Measurements from ENCODE around the gene JAZF1.
A peak's percentile ranks its signal among the peaks of the same experiment; 100 is the strongest.

Gene JAZF1

DNA sequence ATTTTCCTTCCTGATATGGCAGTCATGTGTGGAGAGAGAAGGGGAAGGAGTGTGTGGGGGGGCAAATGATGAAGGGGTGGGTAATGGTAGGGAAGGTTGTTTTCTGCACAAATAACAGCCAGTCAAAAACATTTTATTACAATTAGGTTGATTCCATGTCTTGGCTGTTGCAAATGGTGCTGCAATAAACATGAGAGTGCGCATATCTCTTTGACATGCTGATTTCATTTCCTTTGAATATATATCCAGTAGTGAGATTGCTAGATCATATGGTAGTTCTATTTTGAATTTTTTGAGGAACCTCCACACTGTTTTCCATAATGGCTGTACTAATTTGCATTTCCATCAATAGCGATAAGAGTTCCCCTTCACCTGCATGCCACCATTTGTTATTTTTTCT lies 10.6 kb upstream of the JAZF1 start:
- no peak for DNase-seq

DNA sequence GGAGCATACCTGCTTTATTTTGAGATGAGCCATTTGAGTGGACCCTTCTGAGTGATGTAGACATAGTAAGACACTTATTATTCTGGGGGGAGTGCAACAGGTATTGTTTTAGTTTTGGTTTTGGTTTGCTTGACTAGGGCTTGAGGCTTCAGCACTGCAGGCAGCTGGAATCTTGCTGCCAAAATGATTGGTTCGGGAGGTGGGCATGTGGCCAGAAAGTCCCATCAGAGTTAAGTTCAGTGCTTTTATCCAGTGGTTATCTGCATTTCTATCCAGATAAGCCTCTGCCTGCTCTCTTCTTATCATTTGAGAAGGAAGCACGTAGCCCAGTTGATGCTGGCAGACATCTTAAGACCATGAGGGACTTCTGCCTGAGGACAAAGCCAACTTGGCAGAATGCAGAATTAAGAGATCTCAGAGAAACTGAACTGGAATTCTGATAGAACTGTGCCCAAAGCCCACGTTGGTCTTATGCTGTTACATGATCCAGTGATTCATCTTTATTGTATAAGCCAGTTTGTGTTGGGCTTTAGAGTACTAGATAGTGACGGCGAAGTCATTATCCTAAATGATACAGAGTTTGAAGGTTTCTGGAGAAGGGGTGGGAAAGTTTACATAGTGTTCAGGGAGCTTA lies 9.6 kb upstream of the JAZF1 start:
- DNase-seq: no peak

DNA sequence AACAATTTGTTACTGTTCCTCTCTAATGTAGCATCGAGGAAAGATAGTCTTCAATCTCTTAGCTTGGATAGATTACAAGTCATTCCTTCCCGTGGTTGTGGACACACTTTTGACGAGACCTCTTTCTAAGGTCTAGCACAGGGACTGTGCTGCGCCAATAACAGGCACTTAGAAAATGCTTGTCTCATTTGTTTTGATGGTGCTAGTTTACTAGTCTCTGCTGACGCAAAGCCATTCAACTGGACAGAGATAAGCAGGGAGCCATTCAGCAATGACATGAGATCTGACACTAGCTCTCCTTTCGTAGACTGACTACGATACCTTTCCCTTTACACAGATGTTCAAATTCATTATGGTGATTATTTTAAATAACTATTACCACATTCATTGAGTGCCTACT lies 6.4 kb upstream of the JAZF1 start:
- no peak for DNase-seq

DNA sequence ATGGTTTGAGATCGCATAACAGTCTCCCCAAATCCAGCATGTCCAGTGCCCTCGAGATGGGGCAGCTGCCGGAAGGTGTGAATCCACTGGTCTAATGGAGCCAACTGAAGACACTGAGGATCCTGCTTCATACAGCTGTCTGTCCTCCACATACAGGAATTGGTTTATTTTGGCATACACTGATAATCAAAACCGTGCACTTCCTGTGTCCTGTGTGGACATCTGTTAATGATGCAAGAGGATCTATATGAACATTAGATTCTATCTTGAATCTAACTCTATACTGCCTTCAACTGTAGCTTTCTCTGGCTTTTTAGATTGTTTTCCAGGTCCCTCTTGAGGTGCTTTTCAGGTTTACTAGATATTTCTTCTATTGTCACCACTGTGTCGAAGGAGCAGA lies 3.0 kb upstream of the JAZF1 start:
- no peak for DNase-seq

DNA sequence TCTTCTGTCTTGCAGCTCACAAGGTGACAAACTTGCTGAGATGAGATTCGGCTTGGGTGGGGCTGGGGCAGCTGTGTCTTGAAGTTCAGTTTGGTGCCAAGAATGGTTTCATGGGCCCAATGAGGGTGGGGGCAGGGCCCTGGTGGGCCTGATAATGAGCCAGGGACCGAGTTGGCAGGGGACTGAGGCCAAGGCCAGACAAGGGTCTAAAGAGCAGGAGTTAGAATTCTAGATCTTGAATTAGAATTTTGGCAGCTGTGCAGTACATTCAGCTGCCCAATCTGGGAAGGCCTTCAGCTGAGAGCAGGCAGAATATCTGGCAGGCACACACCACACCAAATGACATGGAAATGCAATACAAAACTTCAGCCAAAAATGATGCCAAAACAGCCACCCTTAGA lies 1.5 kb upstream of the JAZF1 start:
- DNase-seq: no peak

DNA sequence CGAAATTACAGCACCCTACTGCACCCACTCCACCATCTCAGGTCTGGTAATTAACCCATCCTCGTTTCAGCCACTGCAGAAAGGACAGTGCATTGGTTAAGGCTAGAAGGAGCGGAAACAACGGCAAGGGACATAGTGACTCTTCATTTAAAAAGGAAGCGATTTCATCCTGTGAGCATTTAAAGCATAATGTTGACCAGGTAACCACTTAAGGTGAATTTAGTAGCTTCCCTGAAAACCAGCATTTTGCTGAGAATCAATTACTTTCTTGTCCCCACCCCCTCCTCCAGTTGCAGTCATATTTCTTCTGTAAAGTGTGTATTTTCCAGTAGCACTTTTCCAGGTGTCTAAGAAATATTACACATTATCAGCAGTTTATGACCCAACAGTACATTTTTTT lies 821 bp upstream of the JAZF1 start:
- peak in 1 of 2 experiments; percentile 15 for DNase-seq

DNA sequence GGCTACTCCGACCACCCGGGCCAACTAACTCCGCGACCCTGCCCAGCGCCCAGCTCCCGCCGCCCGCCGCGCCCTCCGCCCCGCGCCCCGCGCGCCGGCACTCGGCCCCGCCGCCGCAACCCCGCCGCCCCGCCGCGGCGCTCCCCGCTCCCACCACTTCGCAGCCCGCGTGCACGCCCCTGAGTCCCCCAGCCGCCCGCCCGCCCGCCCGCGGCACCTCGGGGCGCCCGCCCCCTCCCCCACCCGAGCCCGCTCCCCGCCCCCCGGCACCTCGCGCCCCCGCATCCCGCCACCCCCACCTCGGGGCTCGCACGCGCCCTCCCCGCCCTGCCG lies 598 bp downstream of the JAZF1 start:
- DNase-seq: no peak

DNA sequence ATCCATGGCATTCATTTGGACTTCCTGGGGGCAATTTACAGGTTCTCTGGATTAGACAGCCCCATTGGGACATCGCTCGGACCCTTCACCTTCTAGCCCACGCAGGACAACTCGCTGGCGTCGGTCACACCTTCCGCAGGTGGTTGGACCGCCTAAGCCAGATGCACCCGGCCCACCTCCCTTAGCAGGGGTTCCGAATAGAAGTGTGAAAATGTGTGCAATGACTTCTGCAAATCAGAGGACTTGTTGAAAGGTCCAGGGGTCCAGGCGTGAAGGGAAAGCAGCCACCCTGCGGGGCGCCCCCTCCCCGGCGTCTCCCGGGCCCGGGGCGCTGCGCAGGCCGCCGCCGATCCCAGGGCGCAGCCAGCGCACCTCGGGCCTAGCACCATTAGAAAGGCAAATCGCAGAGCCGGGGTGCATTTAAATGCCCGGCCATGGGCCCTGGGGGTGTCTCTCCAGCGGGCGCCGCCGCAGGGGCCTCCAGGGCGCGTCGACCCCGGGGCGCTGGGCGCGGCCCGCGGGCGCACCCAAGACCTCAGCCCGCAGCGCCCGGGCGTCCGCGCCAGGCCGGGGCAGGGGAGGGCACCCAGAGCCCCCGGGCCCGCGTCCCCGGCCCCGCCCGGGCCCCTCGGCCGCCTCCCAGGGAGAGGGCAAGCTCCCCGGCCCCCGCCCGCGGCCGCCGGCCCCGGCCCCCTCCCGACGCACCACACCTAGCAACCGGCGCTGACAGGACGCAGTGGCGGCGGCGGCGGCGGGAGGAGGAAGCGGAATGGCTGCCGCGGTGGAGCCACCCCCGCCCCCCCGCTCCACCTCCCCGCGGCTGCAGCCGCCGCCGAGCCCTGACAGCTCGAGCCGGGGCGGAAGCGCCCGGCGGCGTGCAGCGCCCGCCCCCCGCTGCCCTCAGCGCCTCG lies 1.2 kb downstream of the JAZF1 start:
- peak; percentile 51 to 84 for DNase-seq

DNA sequence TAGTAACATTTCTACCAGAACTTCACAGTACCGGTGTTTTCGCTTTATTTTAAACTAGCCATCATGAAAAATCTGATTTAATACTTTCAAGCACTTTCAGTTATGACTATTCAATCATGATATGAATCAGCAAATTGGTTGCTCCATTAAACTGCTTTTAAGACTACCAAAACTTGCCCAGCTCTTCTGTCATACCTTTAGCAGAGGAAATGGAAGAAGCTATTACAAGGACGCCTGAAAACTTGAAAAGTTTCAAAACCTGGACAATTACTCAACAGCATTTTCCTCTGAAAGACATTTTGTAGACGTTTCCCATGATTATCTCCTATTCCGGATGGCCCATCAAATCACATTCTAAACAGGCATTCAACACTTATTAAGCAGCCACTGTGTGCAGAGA lies 2.0 kb downstream of the JAZF1 start:
- no peak for DNase-seq

DNA sequence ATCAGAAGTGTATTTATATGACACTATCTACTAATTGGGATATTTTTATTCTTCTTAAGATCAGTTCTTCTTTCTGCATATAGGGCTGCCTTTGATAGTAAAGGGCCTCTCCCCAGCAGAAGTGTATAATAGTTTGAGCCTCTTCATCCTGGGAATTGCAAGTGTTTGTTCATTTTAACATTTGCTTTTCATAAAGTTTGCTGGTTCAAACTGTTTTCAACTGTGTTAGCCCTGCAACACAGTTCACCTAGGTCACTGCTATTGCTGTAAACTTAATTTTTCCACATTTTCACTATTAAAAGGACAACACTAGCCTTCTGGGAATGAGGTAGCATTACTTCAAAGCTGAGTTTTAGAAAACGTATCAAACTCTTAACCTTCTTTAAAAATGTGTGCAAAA lies 2.8 kb downstream of the JAZF1 start:
- no peak for DNase-seq

DNA sequence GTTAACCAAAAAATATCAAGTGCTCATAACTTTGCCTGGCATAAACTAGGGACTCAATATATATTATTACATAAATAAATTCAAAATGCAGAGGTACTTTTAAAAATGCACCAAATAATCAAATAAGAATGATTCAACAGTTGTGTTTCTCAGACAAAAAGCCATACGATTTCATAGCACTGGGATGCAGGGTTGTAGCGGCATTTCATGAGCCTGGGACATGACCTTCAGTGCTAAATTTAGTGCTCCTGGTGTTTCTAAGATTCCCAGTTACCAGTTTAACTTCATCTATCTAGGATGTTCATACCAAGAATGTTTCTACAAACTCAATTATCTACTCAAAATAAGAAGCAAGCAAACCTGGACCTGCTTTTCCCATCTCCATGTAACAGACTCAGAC lies 4.0 kb downstream of the JAZF1 start:
- DNase-seq: no peak

DNA sequence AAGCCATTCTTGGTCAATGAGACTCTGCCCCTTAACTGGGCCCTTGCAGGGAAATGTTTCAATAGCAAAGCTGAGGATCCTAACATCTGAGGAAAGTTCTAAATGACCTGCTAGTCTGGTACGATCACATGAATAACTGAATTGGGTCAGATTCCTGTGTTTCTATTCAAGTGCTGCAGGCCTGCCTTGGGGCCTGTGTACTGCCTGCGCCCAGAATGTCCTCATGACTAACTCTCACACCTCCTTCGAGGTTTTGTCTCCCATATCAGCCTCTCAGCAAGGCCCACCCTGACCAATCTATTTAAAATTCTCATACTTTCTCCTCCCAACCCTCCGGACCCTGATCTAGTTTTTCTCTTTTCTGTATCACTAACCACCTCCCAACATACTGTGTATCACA lies 4.4 kb downstream of the JAZF1 start:
- DNase-seq: no peak

DNA sequence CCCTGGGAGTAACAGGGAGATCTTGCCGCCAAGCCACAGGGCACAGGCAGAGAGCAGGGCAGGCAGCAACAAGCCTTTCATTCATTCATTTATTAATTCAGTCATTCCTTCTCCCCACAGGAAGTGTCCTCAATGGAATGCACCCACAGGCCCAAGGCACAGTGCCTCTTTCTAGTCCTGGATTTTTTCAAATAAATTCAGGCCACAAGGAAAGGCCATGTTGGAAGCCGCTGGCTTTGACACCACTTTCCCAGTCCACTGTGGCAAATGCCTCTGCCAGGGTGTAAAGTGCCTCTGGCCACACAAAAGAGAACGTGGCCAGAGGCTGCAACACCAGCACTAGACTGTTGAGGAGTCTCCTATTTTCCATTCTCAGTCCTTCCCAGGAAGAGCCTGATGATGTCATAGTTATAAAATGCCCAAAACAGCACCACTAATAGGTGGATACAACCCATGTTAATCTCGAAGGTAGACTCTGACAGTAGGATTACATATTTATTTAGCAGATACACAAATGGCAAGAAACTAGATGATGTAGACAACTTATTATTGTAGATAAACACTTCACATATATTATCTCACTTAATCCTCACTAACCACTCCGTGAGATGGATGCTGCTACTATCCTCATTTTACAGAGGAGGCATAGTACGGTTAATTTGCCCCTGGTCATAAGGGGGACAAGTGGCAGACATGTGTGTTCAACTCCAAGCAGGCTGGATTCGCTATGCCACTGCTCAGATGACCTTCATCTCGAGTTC lies 5.5 kb downstream of the JAZF1 start:
- no peak for DNase-seq

DNA sequence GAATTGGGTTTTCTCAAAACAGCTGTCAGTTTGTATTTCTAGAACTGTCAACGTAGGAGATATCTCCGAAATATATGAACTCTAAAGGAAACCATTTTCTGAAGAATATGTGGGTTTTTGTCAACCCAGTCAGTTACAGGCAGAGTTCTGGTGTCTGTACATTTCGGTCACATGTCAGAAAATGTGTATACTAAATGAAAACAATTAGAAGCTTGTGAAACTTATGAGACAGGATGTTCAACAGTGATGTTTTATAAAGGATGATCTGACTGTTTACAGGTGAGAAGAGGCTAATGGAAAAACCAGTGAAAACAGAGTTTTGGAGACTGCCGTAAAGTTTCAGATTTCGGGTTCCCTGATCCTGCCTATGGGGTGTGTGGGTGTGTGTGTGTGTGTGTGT lies 6.2 kb downstream of the JAZF1 start:
- DNase-seq: no peak

DNA sequence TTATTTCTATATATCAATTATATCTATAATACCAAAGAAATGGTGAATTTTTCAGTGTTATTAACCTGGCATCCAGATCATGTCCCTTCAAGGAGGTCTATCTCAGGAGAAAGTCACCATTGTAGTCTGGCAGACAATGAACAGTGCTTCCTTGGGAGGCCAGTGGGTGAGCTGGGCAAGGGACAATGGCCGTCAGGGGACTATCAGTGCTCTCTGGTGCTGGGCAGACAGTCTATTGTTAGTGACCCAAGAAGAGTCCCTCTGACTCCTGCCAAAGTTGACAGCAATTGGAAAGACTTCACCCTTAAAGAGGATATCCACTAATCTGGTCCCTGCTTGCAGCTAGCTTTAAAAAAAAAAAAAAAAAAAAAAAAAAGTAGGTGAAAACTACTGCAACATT lies 7.1 kb downstream of the JAZF1 start:
- no peak for DNase-seq

DNA sequence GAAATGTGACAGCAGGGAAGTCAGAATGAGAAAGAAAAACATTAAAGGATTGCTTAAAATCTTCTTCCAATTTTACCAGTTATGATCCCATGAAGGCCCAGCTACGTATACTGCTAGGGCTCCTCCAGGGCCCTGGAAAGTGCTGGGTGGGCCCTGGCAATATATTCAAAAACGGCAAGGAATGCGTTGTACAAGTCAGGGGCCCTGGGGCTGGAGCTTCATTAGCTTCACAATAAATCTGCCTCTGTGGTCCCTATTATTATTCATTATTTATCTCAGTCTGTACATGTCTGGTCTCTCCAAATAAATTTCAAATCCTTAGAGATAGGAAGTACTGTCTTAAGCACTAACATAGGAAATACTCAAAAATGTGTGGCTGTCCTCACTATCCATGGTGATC lies 7.6 kb downstream of the JAZF1 start:
- no peak for DNase-seq

DNA sequence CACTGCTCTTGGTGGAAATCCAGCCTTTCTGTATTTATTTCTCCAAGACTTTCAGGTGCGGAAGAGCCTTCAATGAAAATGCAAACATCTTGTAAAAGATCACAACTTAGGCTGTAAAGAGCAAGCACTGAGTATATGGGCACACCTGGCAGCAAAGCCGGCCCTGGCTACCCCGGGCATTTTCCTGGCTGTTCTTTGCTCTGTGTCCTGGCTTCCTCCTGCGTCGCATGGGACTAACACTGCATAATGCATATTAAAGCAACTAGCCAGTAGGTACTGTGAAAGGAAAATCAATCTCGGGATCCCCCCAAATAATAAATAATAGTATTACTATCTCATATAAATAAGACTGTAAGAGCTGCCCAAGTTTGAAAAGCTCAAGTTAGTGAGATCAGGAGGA lies 9.9 kb downstream of the JAZF1 start:
- no peak for DNase-seq

DNA sequence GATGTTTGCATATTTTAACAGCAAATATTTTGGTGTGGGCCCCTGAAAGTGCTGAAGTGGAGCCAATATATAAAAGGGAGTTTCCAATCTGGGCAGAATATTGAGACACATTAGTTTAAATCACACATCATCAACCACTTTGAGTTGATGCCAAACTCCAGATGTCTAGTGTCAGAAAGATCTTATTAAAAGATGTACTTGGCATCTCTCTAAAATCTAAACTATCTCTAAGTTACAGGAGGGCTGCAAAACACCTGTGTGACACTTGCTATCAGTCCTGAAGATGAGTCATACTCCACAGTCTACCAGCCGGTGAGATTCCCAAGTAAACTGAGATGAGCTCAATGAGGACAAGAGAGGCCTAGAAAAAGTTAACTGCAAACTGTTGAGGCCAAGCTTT lies 11.4 kb downstream of the JAZF1 start:
- no peak for DNase-seq

DNA sequence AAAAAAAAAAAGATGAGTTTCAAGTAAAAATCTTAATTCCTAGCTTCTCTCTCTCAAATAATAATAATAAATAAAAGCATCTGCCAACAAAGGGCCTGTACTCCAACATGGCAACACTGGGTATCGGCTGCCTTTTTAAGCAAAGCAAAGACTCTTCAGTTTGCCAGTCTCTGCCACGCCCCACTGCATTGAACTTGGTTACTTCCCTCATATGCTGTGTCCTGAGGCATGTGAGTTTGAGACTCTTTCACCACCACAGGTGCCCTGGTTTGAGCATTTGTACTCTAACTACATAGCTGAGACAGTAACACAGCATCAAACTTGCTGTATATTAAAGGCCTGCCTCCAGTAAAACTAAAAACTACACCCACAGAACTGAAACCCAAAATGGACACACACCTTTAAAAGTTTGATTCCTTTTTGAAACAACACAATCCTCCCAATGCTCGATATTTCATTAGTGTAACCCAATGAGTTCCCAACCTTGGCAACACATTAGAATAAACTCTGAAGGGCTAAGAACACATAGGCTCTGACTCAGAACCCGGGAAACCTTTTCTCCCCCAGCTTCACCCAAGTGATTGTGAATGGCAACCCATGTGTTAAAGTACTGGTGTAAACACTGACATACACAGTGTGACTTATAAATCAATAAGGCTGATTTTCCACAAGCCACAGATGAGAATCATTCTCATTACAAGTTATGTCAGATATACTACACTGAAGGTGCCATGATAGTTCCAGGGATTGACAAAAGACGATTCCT lies 12.0 kb downstream of the JAZF1 start:
- DNase-seq: no peak

DNA sequence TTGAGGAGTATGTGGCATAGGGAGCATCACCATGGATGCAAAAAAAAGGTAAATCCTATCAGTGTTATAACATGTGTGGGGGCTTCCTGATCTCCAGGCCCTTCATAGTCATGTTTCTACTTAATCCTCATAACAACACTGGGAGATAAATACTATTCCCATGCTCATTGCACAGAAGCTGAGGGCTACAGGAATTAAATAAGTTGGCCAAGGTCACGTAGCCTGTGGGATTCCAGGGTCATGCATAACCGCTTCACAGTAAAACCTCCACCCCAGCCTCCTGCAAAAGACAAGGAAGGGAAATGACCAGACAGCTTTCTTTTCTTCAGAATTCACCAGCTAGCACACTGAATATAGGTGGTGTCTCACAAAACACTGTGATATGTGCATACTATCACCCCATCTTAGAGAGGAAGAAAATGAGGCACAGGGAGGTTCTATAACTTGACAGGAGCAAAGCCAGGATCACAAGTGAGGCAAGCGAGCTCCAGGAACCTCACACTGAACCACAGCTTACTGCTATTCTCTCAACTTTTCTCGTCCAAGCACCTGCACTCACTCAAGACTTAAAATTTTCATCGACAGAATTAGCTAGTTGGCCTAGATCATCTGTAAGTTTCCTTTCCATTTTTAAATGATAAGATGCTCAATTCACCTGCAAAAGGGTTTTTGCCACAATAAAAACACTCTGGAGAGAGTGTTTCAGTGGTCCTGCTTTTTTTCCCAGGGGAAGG lies 13.4 kb downstream of the JAZF1 start:
- no peak for DNase-seq

DNA sequence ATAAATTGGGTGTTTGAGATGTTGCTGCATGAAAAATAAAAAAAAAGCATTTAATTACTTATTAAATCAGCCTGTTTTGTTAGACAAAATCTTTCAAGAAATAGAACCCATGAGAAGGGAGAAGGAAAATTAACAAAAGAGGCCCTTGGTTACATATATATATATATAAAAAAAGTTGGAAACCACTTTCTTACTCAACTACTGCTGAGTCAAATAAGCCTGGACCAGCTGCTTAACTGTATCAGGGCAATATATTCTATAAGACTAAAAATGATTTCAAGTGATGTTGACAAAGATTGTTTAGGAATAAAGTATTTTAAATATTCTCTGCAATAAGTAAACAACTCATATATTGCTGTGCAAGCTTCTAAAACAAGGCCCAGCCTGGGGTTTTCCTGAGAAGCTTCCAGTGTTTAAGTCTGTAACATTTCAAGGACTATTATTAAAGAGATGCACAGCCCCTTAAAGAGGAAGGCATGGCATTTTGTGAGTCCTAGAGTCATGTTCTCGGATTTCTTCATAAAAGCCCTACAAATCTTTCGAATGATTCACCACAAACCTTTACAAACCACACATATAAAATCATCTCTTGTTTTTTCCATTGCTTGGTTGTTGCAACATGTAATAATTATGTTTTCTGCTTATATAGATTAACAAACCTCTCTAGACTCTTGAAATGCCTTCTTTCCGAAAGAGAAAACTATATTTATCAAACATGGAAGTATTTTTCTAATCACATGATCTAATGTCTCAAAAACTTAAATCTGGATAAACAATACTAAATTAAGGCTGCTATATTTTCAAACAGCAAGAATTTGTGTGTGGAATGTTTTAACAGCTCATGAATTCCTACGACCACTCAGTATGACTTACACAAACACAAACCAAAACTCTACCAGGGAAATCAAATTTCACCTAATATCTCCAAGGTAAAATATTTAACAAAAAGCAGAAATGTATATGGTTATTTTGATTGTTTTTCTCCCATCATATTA lies 14.3 kb downstream of the JAZF1 start:
- DNase-seq: no peak
